Parathyroid adenoma (tissue), 2 donors: Measurements from ENCODE around the gene AKNA.
A peak's percentile ranks its signal among the peaks of the same experiment; 100 is the strongest.

Source experiments
- H2AFZ ChIP-seq: fragments of 300-600 bp; sonication (generic); one replicate; pipeline ENCODE4 v1.7.0; 2017; ENCODE audit warnings: antibody characterized with exemption, mild to moderate bottlenecking
- H3K27ac ChIP-seq: fragments of 300-600 bp; sonication (generic); one replicate; pipeline ENCODE4 v1.7.0; 2017
- H3K27me3 ChIP-seq: fragments of 300-600 bp; sonication (generic); one replicate; pipeline ENCODE4 v1.7.0; 2017; ENCODE audit warnings: low read length; ENCODE audit not compliant: control insufficient read depth, insufficient read depth
- H3K36me3 ChIP-seq: fragments of 300-600 bp; sonication (generic); one replicate; pipeline ENCODE4 v1.7.0; 2017; ENCODE audit warnings: low read length; ENCODE audit not compliant: control insufficient read depth, insufficient read depth
- H3K4me1 ChIP-seq: fragments of 300-600 bp; sonication (generic); one replicate; pipeline ENCODE4 v1.7.0; 2017; ENCODE audit warnings: control low read depth
- H3K4me2 ChIP-seq: fragments of 300-600 bp; sonication (generic); one replicate; pipeline ENCODE4 v1.7.0; 2017; ENCODE audit warnings: low read length
- H3K4me3 ChIP-seq: fragments of 300-600 bp; sonication (generic); one replicate; pipeline ENCODE4 v1.7.0; 2017; ENCODE audit warnings: low read depth, low read length
- H3K79me2 ChIP-seq: fragments of 300-600 bp; sonication (generic); one replicate; pipeline ENCODE4 v1.7.0; 2017; ENCODE audit warnings: control low read depth
- H3K9ac ChIP-seq: fragments of 300-600 bp; sonication (generic); one replicate; pipeline ENCODE4 v1.7.0; 2017; ENCODE audit warnings: mild to moderate bottlenecking
- H3K9me3 ChIP-seq: fragments of 300-600 bp; sonication (generic); one replicate; pipeline ENCODE4 v1.7.0; 2017; ENCODE audit warnings: low read length; ENCODE audit not compliant: control insufficient read depth
- CTCF ChIP-seq: fragments of 300-600 bp; sonication (generic); IDR thresholded peaks from one replicate; pipeline ENCODE4 v1.7.0; 2017; ENCODE audit warnings: antibody characterized with exemption, mild to moderate bottlenecking
- donor health status: primary hyperparathyroidism.

The AKNA gene

GRCh38 chr9:114408645-114409044, 20.9 kb upstream of the AKNA start:
- Histone ChIP-seq H3K36me3 (no peaks in the 10 kb centered on the region), H3K9me3 (no peaks in the 10 kb centered on the region), H2AFZ (no peak overlapping the region), H3K4me3 (no peak overlapping the region), H3K4me1 (no peaks in the 10 kb centered on the region), H3K9ac (no peak overlapping the region), H3K27me3 (no peaks in the 10 kb centered on the region), H3K79me2 (no peaks in the 10 kb centered on the region), H3K4me2 (no peak overlapping the region), H3K27ac (no peak overlapping the region)
- TF ChIP-seq CTCF: no peak

- Histone ChIP-seq H3K9me3 (no peaks in the 10 kb centered on the region), H3K4me3 (no peak overlapping the region), H3K9ac (no peak overlapping the region), H3K4me1 (no peaks in the 10 kb centered on the region), H3K4me2 (no peak overlapping the region), H3K36me3 (no peaks in the 10 kb centered on the region), H2AFZ (no peak overlapping the region), H3K79me2 (no peaks in the 10 kb centered on the region), H3K27ac (no peak overlapping the region), H3K27me3 (no peaks in the 10 kb centered on the region)
- no peak for TF ChIP-seq CTCF
Observed at GRCh38 chr9:114407889-114408288, 20.1 kb upstream of the AKNA start.

GRCh38 chr9:114406441-114406840, 18.7 kb upstream of the AKNA start:
- Histone ChIP-seq H3K9me3 (no peaks in the 10 kb centered on the region), H3K27me3 (no peaks in the 10 kb centered on the region), H3K27ac (no peak overlapping the region), H3K4me2 (no peak overlapping the region), H3K36me3 (no peaks in the 10 kb centered on the region), H3K79me2 (no peaks in the 10 kb centered on the region), H3K4me1 (no peaks in the 10 kb centered on the region), H3K9ac (no peak overlapping the region), H3K4me3 (no peak overlapping the region), H2AFZ (no peak overlapping the region)
- no peak for TF ChIP-seq CTCF

GRCh38 chr9:114405294-114406034, 17.7 kb upstream of the AKNA start:
- no peaks in the 10 kb centered on the region for H3K36me3 ChIP-seq
- no peak overlapping the region for H3K4me3 ChIP-seq
- no peak overlapping the region for H3K4me2 ChIP-seq

More at GRCh38 chr9:114405294-114406034, 17.7 kb upstream of the AKNA start:
- peak; percentile 55 for TF ChIP-seq CTCF
- H3K27ac ChIP-seq: no peak overlapping the region
- no peaks in the 10 kb centered on the region for H3K9me3 ChIP-seq
- H3K79me2 ChIP-seq: no peaks in the 10 kb centered on the region
- H3K27me3 ChIP-seq: no peaks in the 10 kb centered on the region
- no peak overlapping the region for H2AFZ ChIP-seq
- no peak overlapping the region for H3K9ac ChIP-seq
- no peaks in the 10 kb centered on the region for H3K4me1 ChIP-seq
